NT2/D1 (cell line): Measurements from ENCODE around the gene ARMS2.

Experiments
- SUZ12 ChIP-seq: IDR thresholded peaks from 2 replicates; pipeline ENCODE4 v1.6.1; 2011; ENCODE audit not compliant: insufficient read length, insufficient read depth; ENCODE audit errors: extremely low read depth
- YY1 ChIP-seq: IDR thresholded peaks from 2 replicates; pipeline ENCODE4 v1.6.1; 2011; ENCODE audit not compliant: insufficient read length, insufficient read depth
- ZNF274 ChIP-seq: IDR thresholded peaks from 2 replicates; pipeline ENCODE4 v1.6.1; 2011; ENCODE audit warnings: mild to moderate bottlenecking, low read depth, low read length

GRCh38 chr10:122422266-122422989 lies 32.0 kb upstream of the ARMS2 start:
- TF ChIP-seq ZNF274 = no peak
- TF ChIP-seq SUZ12 = no peak
- TF ChIP-seq YY1 = no peak
